ENCODE results near the gene SFT2D3. TPM values are rescaled to one million over a fixed set of nuclear protein-coding genes. Genes with fewer than 3 reads are reported as not detected.
A peak's percentile ranks its signal among the peaks of the same experiment; 100 is the strongest.

SFT2D3 gene
- total RNA-seq, 2 donors from 2014 or later: 3.8 to 5.9 TPM

DNA sequence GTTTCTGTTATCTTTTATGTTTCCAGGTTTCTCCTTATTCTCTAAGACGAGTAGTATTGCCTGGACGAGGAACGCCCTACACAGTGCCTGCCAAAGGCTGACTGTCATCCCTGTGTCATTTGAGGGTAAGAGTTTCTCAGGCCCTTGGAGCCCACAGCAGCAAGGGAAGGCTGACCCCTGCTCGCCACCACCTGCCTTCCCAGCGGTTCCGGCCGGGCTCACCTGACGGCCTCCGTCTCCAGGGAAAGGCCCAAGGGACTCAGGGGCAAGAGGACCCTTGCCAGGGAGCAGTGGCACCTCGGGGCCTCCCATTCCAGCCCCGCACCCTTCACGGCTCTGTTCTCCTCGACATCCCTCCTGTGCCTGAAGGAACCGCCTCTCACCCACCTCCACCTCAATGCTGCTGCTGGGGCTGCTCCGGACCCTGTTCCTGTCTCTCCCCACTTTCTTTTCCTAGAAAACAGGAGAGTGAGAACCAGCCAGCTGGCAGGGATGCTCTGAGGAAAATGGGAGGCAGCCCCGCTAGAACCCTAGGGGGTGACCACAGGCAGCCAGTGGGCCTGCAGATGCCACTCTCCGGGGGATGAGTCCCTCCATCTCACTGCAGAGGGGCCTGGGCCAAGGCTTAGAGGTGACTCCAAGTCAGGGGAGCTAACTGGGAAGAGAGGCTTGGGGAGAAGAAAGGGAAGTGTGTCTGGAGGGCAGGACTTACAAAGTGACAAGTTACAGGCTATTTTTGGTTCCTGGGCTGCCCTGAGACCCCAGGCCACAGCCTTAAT lies 27.8 kb upstream of the SFT2D3 start:
- no peak for DNase-seq (ENCODE audit: low spot score)
- TF ChIP-seq, protein P1, sequence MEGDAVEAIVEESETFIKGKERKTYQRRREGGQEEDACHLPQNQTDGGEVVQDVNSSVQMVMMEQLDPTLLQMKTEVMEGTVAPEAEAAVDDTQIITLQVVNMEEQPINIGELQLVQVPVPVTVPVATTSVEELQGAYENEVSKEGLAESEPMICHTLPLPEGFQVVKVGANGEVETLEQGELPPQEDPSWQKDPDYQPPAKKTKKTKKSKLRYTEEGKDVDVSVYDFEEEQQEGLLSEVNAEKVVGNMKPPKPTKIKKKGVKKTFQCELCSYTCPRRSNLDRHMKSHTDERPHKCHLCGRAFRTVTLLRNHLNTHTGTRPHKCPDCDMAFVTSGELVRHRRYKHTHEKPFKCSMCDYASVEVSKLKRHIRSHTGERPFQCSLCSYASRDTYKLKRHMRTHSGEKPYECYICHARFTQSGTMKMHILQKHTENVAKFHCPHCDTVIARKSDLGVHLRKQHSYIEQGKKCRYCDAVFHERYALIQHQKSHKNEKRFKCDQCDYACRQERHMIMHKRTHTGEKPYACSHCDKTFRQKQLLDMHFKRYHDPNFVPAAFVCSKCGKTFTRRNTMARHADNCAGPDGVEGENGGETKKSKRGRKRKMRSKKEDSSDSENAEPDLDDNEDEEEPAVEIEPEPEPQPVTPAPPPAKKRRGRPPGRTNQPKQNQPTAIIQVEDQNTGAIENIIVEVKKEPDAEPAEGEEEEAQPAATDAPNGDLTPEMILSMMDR (IDR thresholded peaks at IDR 0.05): no peak
- Histone ChIP-seq H3K36me3 (peaks cover 16% of the 10 kb centered on the region), H3K4me3 (peak overlapping the region; percentile 84 to 88), H3K27ac (peak overlapping the region; percentile 92 to 98), H3K4me1 (peaks cover 0 to 75% of the 10 kb centered on the region in 2 donors), H3K9me3 (no peaks in the 10 kb centered on the region), H3K27me3 (no peaks in the 10 kb centered on the region)

DNA sequence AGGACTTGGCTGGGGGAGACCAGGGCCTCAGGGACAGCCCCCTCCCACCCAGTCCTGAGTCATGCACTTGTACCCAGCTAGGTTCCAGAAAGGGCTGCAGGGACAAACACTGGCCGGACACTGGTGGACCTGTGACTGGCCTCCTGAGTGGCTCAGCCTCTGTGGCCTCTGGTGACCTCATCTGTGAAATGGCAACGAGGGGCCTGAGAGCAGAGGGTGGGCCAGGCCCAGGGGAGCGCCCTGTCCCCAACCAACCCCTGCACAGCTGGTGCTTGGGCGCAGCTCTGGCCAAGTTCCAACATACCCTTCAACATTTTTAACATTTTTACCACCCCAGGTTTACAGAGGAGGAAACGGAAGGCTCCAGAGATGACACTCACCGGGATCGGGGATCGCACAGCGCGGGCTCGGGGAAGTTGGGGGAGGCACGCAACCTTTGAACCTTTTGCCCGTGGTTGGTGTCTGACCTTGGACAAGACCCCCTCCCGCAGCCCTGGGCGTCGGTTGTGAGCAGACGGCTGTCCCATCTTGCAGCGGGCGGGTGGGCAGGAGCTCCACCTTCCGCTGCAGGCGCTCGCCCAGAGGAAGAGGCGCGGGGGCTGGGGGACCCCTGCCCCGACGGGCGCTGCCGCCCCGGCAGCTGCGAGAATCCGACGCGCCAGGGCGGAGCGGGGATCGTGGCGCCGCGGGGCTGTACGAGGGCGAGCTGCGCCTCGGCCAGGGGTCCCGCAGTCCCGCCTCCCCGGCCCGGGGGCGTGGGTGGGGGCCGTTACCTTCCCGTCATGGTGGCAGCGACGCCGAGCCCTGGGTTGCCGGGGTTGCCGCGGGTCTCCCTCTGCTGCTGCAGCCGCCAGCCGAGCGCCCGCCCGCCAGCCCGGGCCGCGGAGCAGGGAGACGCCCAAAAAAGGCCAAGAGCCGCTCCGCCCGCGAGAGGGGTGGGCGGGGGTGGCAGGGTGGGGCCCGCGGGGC lies 26.8 kb upstream of the SFT2D3 start:
- Histone ChIP-seq H3K4me1 (peaks cover 0 to 66% of the 10 kb centered on the region in 2 donors), H3K4me3 (peak overlapping the region; percentile 84 to 88), H3K27ac (peak overlapping the region; percentile 92 to 98), H3K36me3 (peaks cover 16% of the 10 kb centered on the region), H3K27me3 (no peaks in the 10 kb centered on the region), H3K9me3 (no peaks in the 10 kb centered on the region)
- TF ChIP-seq, protein P1 (IDR thresholded peaks at IDR 0.05): no peak
- no peak for DNase-seq (ENCODE audit: low spot score)

DNA sequence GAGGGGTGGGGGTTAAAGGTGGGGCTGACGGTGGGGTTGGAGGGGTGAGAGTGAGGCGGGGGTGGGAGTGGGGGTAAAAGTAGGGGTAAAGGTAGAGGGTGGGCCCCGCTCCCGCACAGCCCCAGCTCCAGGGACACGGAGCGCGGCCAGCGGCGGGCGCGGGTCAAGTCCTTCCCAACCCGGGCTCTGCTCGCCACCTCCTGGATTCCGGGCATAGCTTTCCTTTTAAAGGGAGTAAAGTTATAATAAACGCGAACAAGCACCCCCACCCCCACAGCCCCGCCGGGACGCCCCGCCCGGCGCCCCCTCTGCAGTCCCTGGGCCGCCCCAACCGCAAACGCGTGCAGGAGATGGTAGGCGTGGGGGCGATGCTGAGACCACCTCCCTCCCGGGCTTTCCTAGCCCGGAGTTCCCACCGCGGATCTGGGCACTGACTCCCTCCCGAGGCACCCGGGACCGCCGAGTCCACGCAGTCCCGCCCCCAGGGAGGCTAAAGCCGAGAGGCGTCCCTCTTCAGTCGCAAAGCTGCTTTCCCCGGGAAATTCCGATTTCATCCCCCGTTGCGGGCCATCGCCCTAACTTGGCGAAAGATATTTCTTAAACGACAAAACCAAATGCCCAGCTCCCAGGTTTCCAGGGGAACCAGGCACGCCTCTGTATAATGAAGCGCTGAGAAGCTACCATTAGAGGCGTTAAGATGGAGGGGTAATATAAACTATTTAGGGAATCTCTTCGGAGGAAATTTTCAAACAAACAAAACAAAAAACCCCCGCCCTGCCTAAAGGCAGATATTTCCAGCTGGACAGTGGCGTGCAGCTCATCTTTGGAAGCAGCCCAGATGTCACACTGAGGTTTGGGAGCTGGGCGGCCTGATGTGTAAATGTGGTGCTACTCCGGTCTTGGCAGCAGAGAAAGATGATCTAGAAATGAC lies 25.7 kb upstream of the SFT2D3 start, which contains the start of gene LIMS2:
Gene LIMS2 (minus strand): TSS at position 200 of the 931 bp plus-strand sequence. CDS start 506 bp downstream, outside the sequence.
- H3K4me1 ChIP-seq: peaks cover 0 to 65% of the 10 kb centered on the region in 2 donors
- peak within 1 kb of the TSS; percentile 84 to 88 for H3K4me3 ChIP-seq
- H3K9me3 ChIP-seq: no peaks in the 10 kb centered on the region
- TF ChIP-seq, protein P1 (IDR thresholded peaks at IDR 0.05): peak in 1 of 2 donors; percentile 38
- DNase-seq (ENCODE audit: low spot score): no peak
- peaks cover 9% of the 10 kb centered on the region for H3K36me3 ChIP-seq
- H3K27ac ChIP-seq: peak within 1 kb of the TSS; percentile 92 to 98
- no peaks in the 10 kb centered on the region for H3K27me3 ChIP-seq

DNA sequence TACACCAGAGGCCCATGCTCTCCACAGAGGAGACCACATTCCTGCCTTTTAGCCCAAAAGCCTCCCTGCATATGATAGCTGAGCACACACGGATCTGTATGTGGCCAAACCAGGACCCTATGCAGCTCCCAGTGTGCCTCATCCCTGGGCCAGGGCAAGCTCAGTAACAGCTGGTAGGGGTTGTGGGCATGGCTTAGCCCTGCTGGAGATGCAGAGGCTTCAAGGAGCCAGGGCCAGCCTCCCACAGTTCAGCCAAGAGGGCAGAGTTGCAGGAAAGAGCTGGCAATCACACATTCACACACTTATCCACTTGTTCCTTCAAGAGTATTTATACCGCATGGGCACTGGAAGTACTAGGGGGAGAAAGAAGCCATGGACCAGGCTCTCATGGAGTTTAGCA lies 24.4 kb upstream of the SFT2D3 start:
- Histone ChIP-seq H3K27me3 (no peaks in the 10 kb centered on the region), H3K4me1 (peaks cover 0 to 65% of the 10 kb centered on the region in 2 donors), H3K4me3 (no peak overlapping the region), H3K36me3 (peaks cover 4% of the 10 kb centered on the region), H3K27ac (peak overlapping the region in 1 of 2 donors; percentile 33), H3K9me3 (no peaks in the 10 kb centered on the region)
- no peak for DNase-seq (ENCODE audit: low spot score)
- TF ChIP-seq, protein P1 (IDR thresholded peaks at IDR 0.05): no peak

DNA sequence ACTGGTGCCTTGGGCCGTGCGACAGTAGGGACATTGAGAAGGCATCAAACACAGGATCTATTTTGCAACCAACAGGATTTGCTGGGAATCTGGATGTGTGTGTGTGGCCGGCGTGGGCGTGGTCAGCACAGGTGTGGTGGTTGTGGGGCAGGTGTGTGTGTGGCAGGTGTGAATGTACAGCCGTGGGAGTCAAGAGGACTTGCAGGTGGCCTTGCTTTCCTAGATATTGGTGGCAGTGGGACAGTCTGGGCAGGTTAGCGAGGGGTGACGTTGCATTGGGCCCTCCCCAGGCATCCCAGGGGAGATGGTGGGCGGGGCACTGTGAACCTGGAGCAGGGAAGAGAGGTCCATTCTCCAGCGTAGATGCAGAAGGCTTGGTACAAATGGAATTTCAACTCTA lies 22.8 kb upstream of the SFT2D3 start:
- DNase-seq (ENCODE audit: low spot score): no peak
- Histone ChIP-seq H3K9me3 (no peaks in the 10 kb centered on the region), H3K4me3 (no peak overlapping the region), H3K27ac (no peak overlapping the region), H3K27me3 (no peaks in the 10 kb centered on the region), H3K36me3 (no peaks in the 10 kb centered on the region), H3K4me1 (peaks cover 0 to 62% of the 10 kb centered on the region in 2 donors)
- TF ChIP-seq, protein P1 (IDR thresholded peaks at IDR 0.05): no peak
